ENCODE results near the gene KAT7. TPM values are rescaled to one million over a fixed set of nuclear protein-coding genes. Genes with fewer than 3 reads are reported as not detected.
"Not testable (repeated sequence)": the region's sequence is repeated elsewhere in the genome, so short reads cannot be mapped to it uniquely, and the experiment has no call there.

KAT7 gene
- polyA plus RNA-seq, 4 donors, result 39.3 to 57.1 (median 52.6) TPM

DNA sequence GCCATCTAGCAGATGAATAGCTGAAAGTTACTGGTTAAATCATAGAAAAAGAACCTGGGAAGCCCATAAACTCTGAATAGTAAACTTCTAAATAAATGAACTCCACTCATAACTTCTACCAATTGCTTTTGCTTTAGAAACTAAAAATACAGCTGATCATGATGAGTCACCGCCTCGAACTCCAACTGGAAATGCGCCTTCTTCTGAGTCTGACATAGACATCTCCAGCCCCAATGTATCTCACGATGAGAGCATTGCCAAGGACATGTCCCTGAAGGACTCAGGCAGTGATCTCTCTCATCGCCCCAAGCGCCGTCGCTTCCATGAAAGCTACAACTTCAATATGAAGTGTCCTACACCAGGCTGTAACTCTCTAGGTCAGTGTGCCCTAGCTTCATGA, 9.7 kb downstream of the KAT7 start:
- no peak for DNase-seq (ENCODE audit: low read depth in 4 of 4, low spot score in 3 of 4)

- DNase-seq (ENCODE audit: low read depth in 4 of 4, low spot score in 3 of 4), result no peak
Observed at GRCh38 chr17:49798738-49799137, 10.3 kb downstream of the KAT7 start.

DNA sequence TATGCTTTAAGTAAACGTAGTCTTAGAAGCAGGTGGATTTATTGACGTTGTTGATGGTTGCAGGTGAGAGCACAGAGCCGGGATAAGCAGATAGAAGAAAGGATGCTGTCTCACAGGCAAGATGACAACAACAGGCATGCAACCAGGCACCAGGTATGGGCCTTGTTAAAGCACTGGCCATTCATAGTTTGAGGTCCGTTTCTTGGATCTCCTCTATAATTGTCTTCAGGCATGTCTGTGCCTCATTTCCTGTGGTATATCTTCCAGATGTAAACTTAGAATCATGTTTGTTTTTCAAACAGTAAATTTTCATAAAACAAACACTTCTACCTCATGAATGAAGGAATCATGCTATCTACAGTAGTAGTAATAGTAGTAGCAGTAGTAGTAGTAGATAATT, 20.6 kb downstream of the KAT7 start:
- no peak for DNase-seq (ENCODE audit: low read depth in 4 of 4, low spot score in 3 of 4)

- DNase-seq (ENCODE audit: low read depth in 4 of 4, low spot score in 3 of 4), result no peak
Observed at GRCh38 chr17:49814781-49815529, 26.5 kb downstream of the KAT7 start.

GRCh38 chr17:49815761-49816281, 27.3 kb downstream of the KAT7 start:
- no peak for DNase-seq (ENCODE audit: low read depth in 4 of 4, low spot score in 3 of 4)

GRCh38 chr17:49817993-49818392, 29.5 kb downstream of the KAT7 start:
- no peak for DNase-seq (ENCODE audit: low read depth in 4 of 4, low spot score in 3 of 4)

DNA sequence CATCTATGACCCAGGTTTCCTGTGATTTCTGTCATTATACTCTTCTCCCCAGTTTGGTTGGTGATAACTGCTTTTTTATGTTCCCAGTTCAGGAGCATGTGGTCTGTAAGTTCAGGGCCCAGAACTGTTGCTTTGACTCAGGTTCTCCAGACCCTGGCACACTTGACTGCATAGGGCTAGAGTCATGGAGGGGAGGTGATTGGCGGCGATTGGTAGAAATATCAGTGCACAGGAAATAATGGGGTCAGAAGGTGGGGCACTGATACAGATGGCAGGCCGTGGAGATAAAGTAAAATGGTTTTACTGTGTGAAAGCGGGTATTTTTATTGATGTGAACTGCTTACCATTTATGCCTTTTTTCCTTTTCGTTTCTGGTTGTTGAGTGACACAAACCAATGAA, 30.7 kb downstream of the KAT7 start:
- no peak for DNase-seq (ENCODE audit: low read depth in 4 of 4, low spot score in 3 of 4)

GRCh38 chr17:49819651-49820050, 31.2 kb downstream of the KAT7 start:
- no peak for DNase-seq (ENCODE audit: low read depth in 4 of 4, low spot score in 3 of 4)

DNA sequence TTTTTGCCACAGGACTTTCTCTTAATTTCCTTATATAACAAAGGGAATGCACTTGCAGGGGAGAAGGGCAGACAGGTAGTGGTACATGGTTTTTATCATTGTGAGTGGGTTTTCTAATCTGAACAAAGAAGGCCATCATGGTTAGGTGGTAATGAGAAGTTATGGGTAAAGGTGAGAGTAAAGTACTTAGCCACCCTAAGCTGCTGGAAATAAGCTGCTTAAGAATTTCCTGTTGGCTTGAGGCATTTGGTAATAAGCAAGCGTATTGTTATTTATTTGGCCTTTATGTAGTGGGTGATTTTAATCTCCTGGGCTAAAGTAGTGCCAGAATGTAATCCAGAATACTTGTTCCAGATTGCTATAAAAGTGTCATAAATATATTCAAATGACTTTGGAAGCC, 32.3 kb downstream of the KAT7 start:
- DNase-seq (ENCODE audit: low read depth in 4 of 4, low spot score in 3 of 4), result no peak

GRCh38 chr17:49821466-49821865, 33.0 kb downstream of the KAT7 start:
- no peak for DNase-seq (ENCODE audit: low read depth in 4 of 4, low spot score in 3 of 4)

GRCh38 chr17:49821916-49822315, 33.4 kb downstream of the KAT7 start:
- peak in 1 of 4 donors; percentile 12 for DNase-seq (ENCODE audit: low read depth in 4 of 4, low spot score in 3 of 4)

DNA sequence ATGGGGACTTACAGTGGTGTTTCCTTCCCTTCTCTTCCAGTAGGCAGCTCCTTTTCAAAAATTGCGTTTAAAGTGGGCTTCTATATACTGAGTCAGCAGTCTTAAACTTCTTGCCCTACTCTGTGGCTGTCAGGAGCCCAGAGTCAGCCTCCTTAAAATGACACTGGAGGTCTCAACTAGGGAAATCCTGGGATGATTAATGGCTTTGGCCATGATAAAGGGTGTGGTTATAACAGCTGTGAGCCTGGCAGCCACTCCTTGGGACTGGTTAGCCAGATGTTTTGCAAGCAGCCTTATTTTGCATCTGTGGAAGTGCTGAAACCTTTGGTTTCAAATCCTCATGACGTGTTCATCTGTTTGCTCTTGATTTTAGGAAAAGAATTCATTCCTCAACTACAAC, 34.3 kb downstream of the KAT7 start:
- no peak for DNase-seq (ENCODE audit: low read depth in 4 of 4, low spot score in 3 of 4)

- no peak for DNase-seq (ENCODE audit: low read depth in 4 of 4, low spot score in 3 of 4)
Observed at GRCh38 chr17:49823614-49824013, 35.1 kb downstream of the KAT7 start.

- no peak for DNase-seq (ENCODE audit: low read depth in 4 of 4, low spot score in 3 of 4)
Observed at GRCh38 chr17:49825645-49826044, 37.2 kb downstream of the KAT7 start.

DNA sequence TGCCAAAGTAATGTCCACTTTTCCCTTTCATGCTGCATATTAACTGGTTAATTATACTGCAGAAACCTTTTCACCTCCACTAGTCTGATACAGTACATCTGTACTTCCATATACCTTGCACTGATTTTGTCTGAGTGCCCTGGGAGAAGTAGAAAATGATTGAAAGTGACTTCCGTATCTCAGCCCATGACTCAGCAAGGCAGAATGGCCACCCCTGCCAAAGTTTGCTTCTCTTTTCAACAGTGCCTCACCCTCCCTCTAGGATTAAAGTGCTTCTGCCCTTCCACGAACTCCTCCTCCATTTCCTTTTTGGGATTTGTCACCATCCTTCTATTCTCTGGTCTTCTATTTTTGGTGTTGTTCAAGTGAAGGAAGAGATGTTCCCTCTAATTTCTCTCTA, 39.8 kb downstream of the KAT7 start:
- DNase-seq (ENCODE audit: low read depth in 4 of 4, low spot score in 3 of 4), result not testable (repeated sequence)

- DNase-seq (ENCODE audit: low read depth in 4 of 4, low spot score in 3 of 4), result no peak
Observed at GRCh38 chr17:49829026-49829425, 40.5 kb downstream of the KAT7 start.

- no peak for DNase-seq (ENCODE audit: low read depth in 4 of 4, low spot score in 3 of 4)
Observed at GRCh38 chr17:49830605-49831004, 42.1 kb downstream of the KAT7 start.

DNA sequence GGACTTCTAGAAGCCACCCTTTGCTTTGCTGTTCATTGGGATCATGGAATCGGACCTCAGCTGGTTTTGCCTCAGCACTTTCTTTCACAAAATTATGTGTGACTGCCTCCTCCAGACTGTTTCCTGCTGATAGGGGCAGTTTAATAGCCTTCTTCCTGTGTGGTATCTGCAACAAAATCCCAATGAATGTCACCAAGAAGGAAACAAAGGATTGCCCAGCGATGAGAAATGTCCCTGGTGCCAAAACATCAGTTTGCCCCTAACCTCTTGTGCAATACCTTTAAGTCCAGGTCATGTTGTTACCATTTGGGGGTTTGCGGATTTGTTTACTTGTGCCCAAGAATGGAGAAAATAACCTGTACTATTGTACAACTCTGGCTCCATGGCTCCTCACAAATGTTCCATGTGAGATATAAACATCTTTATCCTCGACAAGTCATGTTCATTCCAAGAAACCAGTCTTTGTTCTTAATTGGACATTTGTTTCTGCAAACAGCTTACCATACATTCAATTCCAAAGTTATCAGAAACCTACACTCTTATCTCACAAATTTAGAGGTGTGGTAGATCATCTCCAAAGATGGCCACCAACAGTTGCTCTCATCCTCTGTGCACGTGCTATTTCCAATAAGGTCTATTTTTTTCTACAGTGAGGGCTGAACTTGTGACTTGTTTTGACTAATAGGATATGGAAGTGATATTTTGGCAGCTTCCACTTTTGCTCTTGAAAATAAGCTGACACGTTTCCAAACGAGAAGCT, 44.5 kb downstream of the KAT7 start:
- DNase-seq (ENCODE audit: low read depth in 4 of 4, low spot score in 3 of 4), result no peak

GRCh38 chr17:49834118-49834743, 45.8 kb downstream of the KAT7 start:
- DNase-seq (ENCODE audit: low read depth in 4 of 4, low spot score in 3 of 4), result no peak

DNA sequence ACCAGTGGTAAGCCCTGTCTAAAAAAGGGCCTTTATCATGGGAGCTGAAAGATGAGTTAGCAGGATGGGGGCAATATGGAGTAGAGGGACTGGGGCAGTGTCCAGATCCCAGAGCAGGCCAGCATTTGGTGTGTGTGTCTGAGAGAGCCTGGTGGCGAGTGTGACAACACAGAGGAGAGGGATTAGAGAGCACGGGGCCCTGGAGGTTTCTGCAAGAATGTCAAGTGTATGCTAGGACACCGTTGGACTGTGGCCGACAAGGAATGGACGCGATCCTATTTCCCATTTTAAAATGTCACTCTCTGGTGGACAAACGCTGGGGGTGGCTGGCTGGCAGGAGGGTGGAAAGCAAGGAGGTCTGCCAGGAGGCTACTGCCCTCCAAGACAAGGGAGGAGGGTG, 47.0 kb downstream of the KAT7 start:
- DNase-seq (ENCODE audit: low read depth in 4 of 4, low spot score in 3 of 4), result no peak
